GM12872 (cell line): ENCODE results near the gene EFNA5.

Source experiments
- TF ChIP-seq, protein P1 (sequence below): IDR thresholded peaks from 3 replicates; pipeline ENCODE4 v1.5.1; 2011; ENCODE audit warnings: low read depth, mild to moderate bottlenecking, low read length, moderate library complexity; ENCODE audit not compliant: insufficient read depth

The EFNA5 gene

DNA sequence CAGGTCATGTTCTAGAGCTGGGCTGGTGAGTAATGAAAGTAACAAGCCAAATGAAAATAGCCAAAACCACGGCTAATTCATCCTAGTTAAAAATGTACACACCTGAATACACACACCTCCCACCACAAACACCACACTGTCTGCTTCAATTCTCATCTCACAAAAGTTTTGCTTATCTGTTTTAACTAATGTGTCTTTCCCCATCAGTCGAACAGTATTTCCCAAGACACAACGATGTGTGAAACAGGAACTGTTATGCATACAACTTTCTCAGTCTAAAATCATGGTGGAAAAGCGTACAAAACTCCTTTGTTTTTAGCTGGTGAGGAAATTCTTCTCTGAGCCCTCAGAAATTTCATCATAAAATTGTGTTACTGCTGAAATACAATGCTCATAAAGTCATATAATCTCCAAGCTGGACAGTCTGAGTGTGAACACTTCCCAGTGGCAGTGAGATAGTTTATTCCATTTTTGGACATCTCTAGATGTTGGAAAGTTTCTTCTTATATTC lies 242.4 kb downstream of the EFNA5 start:
- TF ChIP-seq, protein P1, sequence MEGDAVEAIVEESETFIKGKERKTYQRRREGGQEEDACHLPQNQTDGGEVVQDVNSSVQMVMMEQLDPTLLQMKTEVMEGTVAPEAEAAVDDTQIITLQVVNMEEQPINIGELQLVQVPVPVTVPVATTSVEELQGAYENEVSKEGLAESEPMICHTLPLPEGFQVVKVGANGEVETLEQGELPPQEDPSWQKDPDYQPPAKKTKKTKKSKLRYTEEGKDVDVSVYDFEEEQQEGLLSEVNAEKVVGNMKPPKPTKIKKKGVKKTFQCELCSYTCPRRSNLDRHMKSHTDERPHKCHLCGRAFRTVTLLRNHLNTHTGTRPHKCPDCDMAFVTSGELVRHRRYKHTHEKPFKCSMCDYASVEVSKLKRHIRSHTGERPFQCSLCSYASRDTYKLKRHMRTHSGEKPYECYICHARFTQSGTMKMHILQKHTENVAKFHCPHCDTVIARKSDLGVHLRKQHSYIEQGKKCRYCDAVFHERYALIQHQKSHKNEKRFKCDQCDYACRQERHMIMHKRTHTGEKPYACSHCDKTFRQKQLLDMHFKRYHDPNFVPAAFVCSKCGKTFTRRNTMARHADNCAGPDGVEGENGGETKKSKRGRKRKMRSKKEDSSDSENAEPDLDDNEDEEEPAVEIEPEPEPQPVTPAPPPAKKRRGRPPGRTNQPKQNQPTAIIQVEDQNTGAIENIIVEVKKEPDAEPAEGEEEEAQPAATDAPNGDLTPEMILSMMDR, result no peak

DNA sequence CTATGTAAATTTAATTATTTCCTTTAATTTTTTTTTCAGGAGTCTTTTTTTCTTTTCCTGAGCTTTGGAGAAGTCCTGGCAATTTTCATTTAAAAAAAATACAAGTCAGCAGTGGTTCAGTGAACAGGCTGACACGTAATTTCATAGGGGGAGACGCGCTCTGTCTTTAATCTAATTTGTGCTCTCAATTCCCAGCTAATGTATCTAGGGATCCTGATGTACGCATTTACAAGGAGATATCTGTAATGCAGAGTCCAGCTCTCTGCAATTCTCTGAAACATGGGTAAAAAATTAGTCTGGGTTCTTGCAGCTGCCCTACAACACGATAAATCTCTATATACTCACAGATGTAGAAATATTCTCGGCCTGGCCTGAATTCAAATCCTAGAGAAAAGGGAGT lies 243.9 kb downstream of the EFNA5 start:
- TF ChIP-seq, protein P1, result no peak

GRCh38 chr5:107426209-107426608 lies 244.5 kb downstream of the EFNA5 start:
- TF ChIP-seq, protein P1, result no peak

DNA sequence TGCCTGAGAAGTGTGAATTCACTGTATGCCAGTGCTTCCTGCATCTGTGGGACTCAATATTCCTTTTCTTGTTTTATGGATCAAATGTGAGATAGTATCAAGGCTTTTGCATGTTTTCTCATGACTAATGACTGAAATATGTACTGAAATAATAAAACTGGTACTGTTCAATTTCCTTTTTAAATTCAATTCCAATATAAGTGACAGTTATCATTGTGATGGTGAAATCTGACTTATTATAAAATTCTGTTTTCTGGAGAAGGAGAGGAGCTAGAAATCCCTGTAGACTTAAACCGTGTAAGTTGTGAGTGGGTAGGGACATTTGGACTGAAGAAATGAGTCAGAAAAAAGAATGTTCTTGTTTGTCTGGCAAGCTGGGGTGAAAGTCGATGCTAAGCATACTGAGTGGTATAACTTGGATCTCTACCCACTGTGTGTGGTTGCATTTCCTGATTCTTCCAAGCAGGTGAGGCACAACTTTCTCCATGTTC lies 245.2 kb downstream of the EFNA5 start:
- TF ChIP-seq, protein P1, result no peak

GRCh38 chr5:107424491-107424890 lies 246.2 kb downstream of the EFNA5 start:
- TF ChIP-seq, protein P1, result no peak

- TF ChIP-seq, protein P1, result no peak
Measured at GRCh38 chr5:107422494-107422893, 248.2 kb downstream of the EFNA5 start.

- TF ChIP-seq, protein P1, result no peak
Measured at GRCh38 chr5:107419498-107419897, 251.2 kb downstream of the EFNA5 start.

- TF ChIP-seq, protein P1, result no peak
Measured at GRCh38 chr5:107418902-107419301, 251.8 kb downstream of the EFNA5 start.
